ENCODE measurements around the gene PRKAB2. TPM values are rescaled to one million over a fixed set of nuclear protein-coding genes. Genes with fewer than 3 reads are reported as not detected.
"Not testable (repeated sequence)": the region's sequence is repeated elsewhere in the genome, so short reads cannot be mapped to it uniquely, and the experiment has no call there.

PRKAB2 gene
- total RNA-seq, 1 experiment from 2014 or later = 4.9 TPM

GRCh38 chr1:147177611-147178380, 5.5 kb upstream of the PRKAB2 start:
- DNase-seq (ENCODE audit: low read depth) = no peak

- peak; percentile 24 for DNase-seq (ENCODE audit: low read depth)
Measured at GRCh38 chr1:147171399-147172167, 687 bp downstream of the PRKAB2 start.

GRCh38 chr1:147169840-147170674, 2.2 kb downstream of the PRKAB2 start:
- no peak for DNase-seq (ENCODE audit: low read depth)

GRCh38 chr1:147169171-147169570, 3.1 kb downstream of the PRKAB2 start:
- DNase-seq (ENCODE audit: low read depth) = no peak

- no peak for DNase-seq (ENCODE audit: low read depth)
Measured at GRCh38 chr1:147168626-147169058, 3.6 kb downstream of the PRKAB2 start.

- DNase-seq (ENCODE audit: low read depth) = peak; percentile 96
Measured at GRCh38 chr1:147167365-147167764, 4.9 kb downstream of the PRKAB2 start.

GRCh38 chr1:147163019-147163418, 9.3 kb downstream of the PRKAB2 start:
- DNase-seq (ENCODE audit: low read depth) = no peak

GRCh38 chr1:147162093-147162492, 10.2 kb downstream of the PRKAB2 start:
- peak; percentile 30 for DNase-seq (ENCODE audit: low read depth)

- not testable (repeated sequence) for DNase-seq (ENCODE audit: low read depth)
Measured at GRCh38 chr1:147157116-147157515, 15.2 kb downstream of the PRKAB2 start.

GRCh38 chr1:147156642-147157041, 15.6 kb downstream of the PRKAB2 start:
- DNase-seq (ENCODE audit: low read depth) = no peak

- no peak for DNase-seq (ENCODE audit: low read depth)
Measured at GRCh38 chr1:147152772-147153171, 19.5 kb downstream of the PRKAB2 start.

GRCh38 chr1:147151244-147151643, 21.0 kb downstream of the PRKAB2 start:
- no peak for DNase-seq (ENCODE audit: low read depth)

GRCh38 chr1:147142886-147143285, 29.4 kb downstream of the PRKAB2 start:
- DNase-seq (ENCODE audit: low read depth) = no peak

GRCh38 chr1:147130721-147131120, 41.5 kb downstream of the PRKAB2 start:
- not testable (repeated sequence) for DNase-seq (ENCODE audit: low read depth)

GRCh38 chr1:147129116-147129873, 43.0 kb downstream of the PRKAB2 start:
- DNase-seq (ENCODE audit: low read depth) = no peak

- DNase-seq (ENCODE audit: low read depth) = no peak
Measured at GRCh38 chr1:147124266-147124665, 48.0 kb downstream of the PRKAB2 start.

GRCh38 chr1:147117109-147117508, 55.2 kb downstream of the PRKAB2 start:
- no peak for DNase-seq (ENCODE audit: low read depth)

- no peak for DNase-seq (ENCODE audit: low read depth)
Measured at GRCh38 chr1:147115496-147115895, 56.8 kb downstream of the PRKAB2 start.

- DNase-seq (ENCODE audit: low read depth) = not testable (repeated sequence)
Measured at GRCh38 chr1:147115079-147115478, 57.2 kb downstream of the PRKAB2 start.

GRCh38 chr1:147114353-147114752, 57.9 kb downstream of the PRKAB2 start:
- DNase-seq (ENCODE audit: low read depth) = not testable (repeated sequence)

All from HT1080 (cell line).